Stimulated activated CD4-positive, alpha-beta T cell treated with anti-CD3 and anti-CD28 coated beads, Interleukin-1b, Interleukin-23, amount 100 ng/mL, for 48 hours (primary cell): ENCODE measurements around the gene MARCHF3.
"Not testable (repeated sequence)": the region's sequence is repeated elsewhere in the genome, so short reads cannot be mapped to it uniquely, and the experiment has no call there.

Experiments used
- DNase-seq: peaks from one replicate; pipeline ENCODE4 v3.0.0-alpha.2; 2020

MARCHF3 gene

GRCh38 chr5:126843375-126843774 lies 187.0 kb downstream of the MARCHF3 start:
- DNase-seq, result not testable (repeated sequence)

- DNase-seq, result not testable (repeated sequence)
These were observed 191.0 kb downstream of the MARCHF3 start for GRCh38 chr5:126839407-126839806.

- DNase-seq, result no peak
These were observed 192.3 kb downstream of the MARCHF3 start for GRCh38 chr5:126837906-126838539.

- DNase-seq, result no peak
These were observed 193.1 kb downstream of the MARCHF3 start for GRCh38 chr5:126837242-126837641.

DNA sequence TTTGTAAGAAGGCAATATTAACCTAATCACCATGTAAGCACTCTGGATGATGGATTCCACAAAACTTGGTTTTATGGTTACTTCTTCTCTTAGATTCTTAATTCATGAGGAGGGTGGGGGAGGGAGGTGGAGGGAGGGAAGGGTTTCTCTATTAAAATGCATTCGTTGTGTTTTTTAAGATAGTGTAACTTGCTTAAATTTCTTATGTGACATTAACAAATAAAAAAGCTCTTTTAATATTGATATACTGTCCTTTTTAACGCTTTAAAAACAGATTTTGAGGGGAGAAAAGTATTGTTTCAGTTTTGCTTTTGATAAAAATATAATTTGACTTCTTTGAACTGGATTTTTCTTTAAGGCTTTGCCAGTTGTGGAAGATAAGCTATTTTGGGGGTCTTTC lies 193.6 kb downstream of the MARCHF3 start:
- DNase-seq, result no peak

DNA sequence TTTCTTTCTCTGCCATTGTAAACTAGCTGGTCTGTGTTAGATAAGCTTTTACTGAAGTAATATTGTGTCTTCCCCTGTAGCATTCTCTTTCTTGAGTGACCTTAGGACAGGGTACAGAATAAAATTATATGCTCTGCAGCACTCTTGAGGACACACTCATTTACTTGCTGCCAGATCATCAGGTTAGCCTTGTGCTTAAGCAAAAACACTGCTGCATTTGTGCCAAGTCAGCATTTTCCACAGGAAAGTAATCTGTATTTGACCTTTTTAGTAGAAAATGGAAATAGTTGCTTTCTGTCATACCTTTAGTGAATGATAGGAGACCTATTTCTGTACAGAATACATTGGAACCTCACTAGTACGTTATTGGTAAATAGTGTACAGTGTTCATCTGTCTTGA lies 199.2 kb downstream of the MARCHF3 start:
- no peak for DNase-seq

GRCh38 chr5:126830061-126830460 lies 200.3 kb downstream of the MARCHF3 start:
- no peak for DNase-seq

GRCh38 chr5:126829098-126829497 lies 201.3 kb downstream of the MARCHF3 start:
- no peak for DNase-seq

DNA sequence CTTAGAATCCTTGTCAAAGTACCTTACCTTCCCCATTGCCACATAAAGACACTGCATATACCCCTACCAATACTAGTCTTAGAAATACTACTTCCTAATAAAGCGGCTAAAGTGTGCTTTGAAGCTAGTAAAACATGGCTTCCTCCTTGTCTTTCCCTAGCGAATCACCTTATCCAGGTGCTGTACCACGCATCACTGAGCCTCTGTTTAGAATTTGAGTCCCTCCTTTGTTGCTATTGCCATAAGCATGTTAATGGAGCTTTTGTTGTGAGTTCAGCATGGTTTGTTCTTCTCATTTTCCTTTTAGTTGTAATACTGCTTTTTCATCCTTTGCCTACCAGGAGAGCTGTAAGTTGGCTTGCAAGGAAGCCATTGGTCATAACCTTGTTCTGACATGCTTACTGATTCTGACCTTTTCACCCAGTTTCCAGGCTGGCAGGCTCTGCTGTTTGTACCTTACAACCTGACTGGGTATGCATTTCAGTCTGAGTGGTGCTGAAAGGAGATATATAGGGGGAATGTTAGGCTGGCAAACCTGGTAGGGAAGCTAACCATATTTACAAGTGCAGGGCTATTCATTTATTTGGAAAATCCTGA lies 203.6 kb downstream of the MARCHF3 start:
- no peak for DNase-seq

GRCh38 chr5:126819253-126819652 lies 211.1 kb downstream of the MARCHF3 start:
- DNase-seq, result no peak

- no peak for DNase-seq
These were observed 211.6 kb downstream of the MARCHF3 start for GRCh38 chr5:126818736-126819135.
